Measurements from ENCODE around the gene DPM2.

The DPM2 gene

GRCh38 chr9:127973169-127974000 lies 35.7 kb upstream of the DPM2 start:
- no peak overlapping the region for H3K4me3 ChIP-seq (ENCODE audit: low read depth, low read length)

GRCh38 chr9:127972236-127972871 lies 34.7 kb upstream of the DPM2 start:
- H3K4me3 ChIP-seq (ENCODE audit: low read depth, low read length): no peak overlapping the region

- no peak overlapping the region for H3K4me3 ChIP-seq (ENCODE audit: low read depth, low read length)
These were observed 33.9 kb upstream of the DPM2 start for GRCh38 chr9:127971357-127972235.

GRCh38 chr9:127970401-127971313 lies 33.0 kb upstream of the DPM2 start:
- no peak overlapping the region for H3K4me3 ChIP-seq (ENCODE audit: low read depth, low read length)

- no peak overlapping the region for H3K4me3 ChIP-seq (ENCODE audit: low read depth, low read length)
These were observed 31.2 kb upstream of the DPM2 start for GRCh38 chr9:127968700-127969383.

- no peak overlapping the region for H3K4me3 ChIP-seq (ENCODE audit: low read depth, low read length)
These were observed 30.4 kb upstream of the DPM2 start for GRCh38 chr9:127968042-127968441.

- H3K4me3 ChIP-seq (ENCODE audit: low read depth, low read length): no peak overlapping the region
These were observed 29.6 kb upstream of the DPM2 start for GRCh38 chr9:127967151-127967809.

GRCh38 chr9:127966416-127967150 lies 28.9 kb upstream of the DPM2 start:
- H3K4me3 ChIP-seq (ENCODE audit: low read depth, low read length): no peak overlapping the region

GRCh38 chr9:127965953-127966352 lies 28.3 kb upstream of the DPM2 start:
- no peak overlapping the region for H3K4me3 ChIP-seq (ENCODE audit: low read depth, low read length)

GRCh38 chr9:127963359-127964064 lies 25.9 kb upstream of the DPM2 start:
- H3K4me3 ChIP-seq (ENCODE audit: low read depth, low read length): no peak overlapping the region

- no peak overlapping the region for H3K4me3 ChIP-seq (ENCODE audit: low read depth, low read length)
These were observed 25.3 kb upstream of the DPM2 start for GRCh38 chr9:127963041-127963358.

- no peak overlapping the region for H3K4me3 ChIP-seq (ENCODE audit: low read depth, low read length)
These were observed 24.6 kb upstream of the DPM2 start for GRCh38 chr9:127962278-127962677.

GRCh38 chr9:127961613-127962155 lies 24.0 kb upstream of the DPM2 start:
- H3K4me3 ChIP-seq (ENCODE audit: low read depth, low read length): no peak overlapping the region

- H3K4me3 ChIP-seq (ENCODE audit: low read depth, low read length): no peak overlapping the region
These were observed 23.5 kb upstream of the DPM2 start for GRCh38 chr9:127961155-127961490.

- H3K4me3 ChIP-seq (ENCODE audit: low read depth, low read length): no peak overlapping the region
These were observed 22.9 kb upstream of the DPM2 start for GRCh38 chr9:127960410-127961154.

- H3K4me3 ChIP-seq (ENCODE audit: low read depth, low read length): no peak overlapping the region
These were observed 22.3 kb upstream of the DPM2 start for GRCh38 chr9:127959841-127960409.

- no peak overlapping the region for H3K4me3 ChIP-seq (ENCODE audit: low read depth, low read length)
These were observed 21.7 kb upstream of the DPM2 start for GRCh38 chr9:127959398-127959797.

Measured in iPS-11a (cell line).